Measurements from ENCODE around the gene CASZ1.

The CASZ1 gene

GRCh38 chr1:10795276-10796021 lies 997 bp downstream of the CASZ1 start:
- no peak for DNase-seq (ENCODE audit: low spot score)

GRCh38 chr1:10794724-10795275 lies 1.6 kb downstream of the CASZ1 start:
- DNase-seq (ENCODE audit: low spot score), result no peak

DNA sequence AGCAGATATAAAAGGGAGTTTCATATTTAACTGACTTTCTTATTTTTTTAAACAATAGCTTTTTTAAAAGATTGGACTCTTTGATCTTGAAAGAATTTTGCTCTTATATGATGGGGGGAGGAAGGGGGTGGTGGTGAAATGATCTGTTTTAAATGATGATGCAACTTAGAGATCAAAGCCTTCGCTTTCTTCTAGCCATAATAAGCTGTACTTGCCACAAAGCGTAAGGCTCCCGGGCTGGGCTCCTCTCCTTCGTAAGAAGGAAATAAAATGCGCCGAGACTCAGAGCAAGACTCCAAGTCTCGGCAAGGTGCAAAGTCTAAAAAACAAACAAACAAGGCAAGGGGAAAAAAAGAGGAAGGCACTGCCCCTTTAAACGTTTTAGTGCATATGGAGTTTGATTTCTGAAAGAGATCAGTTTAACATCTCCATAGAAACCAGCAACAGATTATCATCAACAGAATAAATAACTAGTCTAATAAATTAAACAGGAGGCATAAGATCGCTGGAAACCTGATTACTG lies 3.3 kb downstream of the CASZ1 start:
- no peak for DNase-seq (ENCODE audit: low spot score)

GRCh38 chr1:10791105-10791951 lies 5.1 kb downstream of the CASZ1 start:
- no peak for DNase-seq (ENCODE audit: low spot score)

GRCh38 chr1:10789803-10790702 lies 6.4 kb downstream of the CASZ1 start:
- no peak for DNase-seq (ENCODE audit: low spot score)

DNA sequence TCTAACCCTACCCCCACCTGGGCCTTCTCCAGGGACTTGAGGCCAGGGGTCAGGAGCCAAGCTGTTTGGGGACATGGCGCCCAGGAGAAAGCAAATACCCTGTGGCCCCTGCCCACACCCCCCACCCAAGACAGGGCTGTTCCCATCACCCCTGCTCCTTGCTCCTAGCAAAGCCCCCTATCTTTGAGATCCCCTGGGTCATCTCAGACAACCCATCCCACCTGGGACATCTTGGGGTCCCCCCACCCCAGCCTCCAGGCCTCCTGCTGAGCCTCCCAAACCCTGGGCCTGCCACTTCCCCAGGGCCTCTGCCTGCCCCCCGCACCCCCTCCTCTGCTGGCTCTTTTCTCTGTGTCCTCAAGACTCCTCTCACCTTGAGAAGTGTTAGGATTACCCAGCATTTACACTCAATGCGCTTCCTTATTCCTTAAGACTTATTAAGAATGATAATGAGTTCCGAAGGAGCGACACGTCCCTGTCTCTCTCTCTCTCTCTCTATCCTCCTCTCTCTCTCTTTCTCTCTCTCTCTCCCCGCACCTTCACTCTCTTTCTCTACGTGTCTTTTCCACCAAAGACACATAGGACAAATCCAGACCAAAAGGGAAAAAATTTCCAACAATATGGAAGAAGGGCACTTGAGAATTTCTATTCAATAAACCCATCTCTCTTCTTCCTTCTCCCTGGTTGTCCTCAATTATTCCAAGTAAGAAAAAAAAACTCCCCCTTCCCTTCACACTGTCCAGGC lies 7.2 kb downstream of the CASZ1 start:
- DNase-seq (ENCODE audit: low spot score), result no peak

DNA sequence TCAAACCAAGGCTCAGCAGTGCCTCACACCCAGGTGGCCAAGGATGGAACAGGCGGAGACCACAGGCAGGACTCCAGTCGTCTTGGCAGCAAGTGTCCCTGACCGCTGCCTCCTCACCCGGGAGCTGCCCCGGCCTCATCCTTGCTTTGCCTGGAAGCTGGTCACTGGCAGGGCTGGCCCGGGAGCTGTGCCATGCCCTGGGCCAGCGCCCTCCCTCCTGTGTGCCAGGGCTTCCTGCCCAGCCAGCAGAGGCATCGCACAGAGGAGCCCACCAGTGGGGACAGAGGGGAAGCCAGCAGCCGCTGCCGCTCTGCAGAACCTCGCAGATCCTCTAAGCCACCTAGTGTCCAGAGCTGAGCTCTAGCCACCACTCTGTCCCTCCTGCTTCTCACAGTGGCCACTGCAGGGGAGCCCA lies 7.8 kb downstream of the CASZ1 start:
- no peak for DNase-seq (ENCODE audit: low spot score)

DNA sequence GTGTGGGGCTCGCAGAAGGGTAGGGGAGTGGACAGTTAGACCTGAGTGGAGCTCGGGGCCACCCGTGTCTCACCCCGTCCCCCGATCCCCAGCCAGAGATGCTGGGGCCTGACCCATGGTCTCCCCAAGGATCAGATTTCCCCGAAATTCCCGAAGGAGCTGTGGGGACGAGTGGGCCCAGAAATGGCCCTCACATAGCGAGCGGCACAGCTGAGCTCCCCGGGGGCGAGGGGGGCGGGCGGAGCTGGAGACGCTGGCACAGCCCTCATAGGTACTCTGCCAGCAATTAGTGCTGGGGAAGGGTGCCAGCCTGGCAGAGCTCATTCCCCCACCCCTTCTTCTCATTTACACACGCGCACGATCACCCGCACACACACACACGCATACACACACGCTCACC lies 9.2 kb downstream of the CASZ1 start:
- no peak for DNase-seq (ENCODE audit: low spot score)

- no peak for DNase-seq (ENCODE audit: low spot score)
Measured at GRCh38 chr1:10785728-10786638, 10.5 kb downstream of the CASZ1 start.

DNA sequence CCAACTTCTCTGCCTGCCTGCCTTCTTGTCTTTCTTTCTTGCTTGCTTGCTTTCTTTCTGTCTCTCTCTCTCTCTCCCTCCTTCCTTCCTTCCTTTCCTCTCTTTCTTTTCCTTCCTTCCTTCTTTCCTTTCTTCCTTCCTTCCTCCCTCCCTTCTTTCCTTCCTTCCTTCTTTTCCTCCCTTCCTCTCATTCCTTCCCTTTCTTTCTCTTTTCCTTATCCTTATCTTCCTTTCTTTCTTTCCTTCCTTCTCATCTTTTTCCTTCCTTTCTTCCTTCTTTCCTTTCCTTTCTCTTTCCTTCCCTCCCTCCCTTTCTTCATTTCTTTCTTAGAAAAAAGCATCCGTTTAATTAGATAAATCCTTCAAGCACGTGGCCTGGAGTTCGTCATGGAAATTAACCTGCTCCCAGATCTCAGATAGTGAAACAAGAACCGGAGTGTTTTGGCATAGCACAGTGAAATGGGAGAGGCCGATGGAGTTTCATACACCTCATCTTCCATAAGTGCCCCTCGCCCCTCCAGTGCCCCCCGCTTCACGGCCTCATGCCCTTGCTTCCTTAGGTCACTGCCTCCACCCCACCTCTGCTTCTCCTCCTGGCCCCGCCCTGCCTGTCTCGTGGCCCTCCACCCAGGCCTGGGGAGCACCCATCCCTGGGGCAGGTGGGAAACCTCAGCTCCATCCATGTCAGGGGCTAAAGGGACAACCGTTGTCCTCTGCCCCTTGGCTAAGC lies 11.3 kb downstream of the CASZ1 start:
- no peak for DNase-seq (ENCODE audit: low spot score)

DNA sequence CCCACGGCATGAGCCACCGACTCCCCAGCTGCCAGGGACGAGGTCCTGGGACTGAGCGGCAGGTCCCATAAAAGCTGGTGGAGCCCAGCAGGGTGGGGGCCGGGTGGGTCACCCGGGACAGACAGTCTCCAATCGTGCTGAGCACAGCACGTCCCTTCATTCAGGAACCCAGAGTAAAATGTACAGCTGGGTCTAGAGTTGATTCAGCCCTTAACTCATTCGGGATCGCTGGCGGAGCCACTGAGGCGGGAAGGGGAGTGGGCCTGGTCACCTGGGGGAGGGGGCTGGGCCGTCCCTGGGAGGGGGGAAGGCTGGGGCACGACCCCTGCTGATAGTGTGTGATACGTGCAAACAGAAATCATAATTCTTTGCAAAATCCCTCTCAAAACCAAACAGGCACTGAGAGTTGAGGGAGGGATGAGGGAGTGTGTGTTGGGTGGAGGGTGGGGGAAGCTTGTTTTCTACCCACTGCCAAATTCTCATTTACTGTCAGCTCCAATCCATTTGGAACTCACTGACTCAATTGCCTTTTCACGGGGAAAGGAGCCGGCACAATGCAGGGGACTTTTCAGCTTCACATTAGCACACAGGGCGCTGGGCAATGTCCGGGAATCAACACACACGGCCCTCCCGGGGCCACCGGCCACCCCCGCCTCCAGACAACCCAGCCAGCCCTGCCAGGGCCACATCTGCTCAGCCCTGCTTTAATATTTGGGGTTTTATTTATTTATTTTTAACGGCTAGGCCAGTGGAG lies 13.8 kb downstream of the CASZ1 start:
- no peak for DNase-seq (ENCODE audit: low spot score)

DNA sequence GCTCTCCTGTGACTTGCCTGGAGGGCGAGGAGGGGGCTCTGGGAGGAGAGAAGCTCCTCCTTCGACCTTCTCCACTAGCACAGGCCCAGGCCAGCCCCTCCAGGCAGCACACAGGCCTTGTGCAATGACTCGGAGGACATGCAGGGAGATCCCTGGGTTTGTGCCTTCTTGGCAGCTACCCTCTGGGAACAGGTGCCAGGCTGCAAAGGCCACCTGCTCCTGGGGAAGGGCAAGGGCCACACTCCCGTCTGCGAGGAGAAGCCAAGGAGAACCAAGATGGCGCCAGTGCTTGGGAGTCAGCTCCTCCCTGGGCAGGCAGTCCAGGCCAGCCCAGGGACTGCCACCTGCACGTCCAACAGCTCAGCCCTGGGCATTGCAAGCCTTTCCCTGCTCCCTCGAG lies 15.3 kb downstream of the CASZ1 start:
- DNase-seq (ENCODE audit: low spot score), result no peak

GRCh38 chr1:10779841-10780240 lies 16.6 kb downstream of the CASZ1 start:
- DNase-seq (ENCODE audit: low spot score), result no peak

GRCh38 chr1:10779201-10779600 lies 17.2 kb downstream of the CASZ1 start:
- DNase-seq (ENCODE audit: low spot score), result no peak

DNA sequence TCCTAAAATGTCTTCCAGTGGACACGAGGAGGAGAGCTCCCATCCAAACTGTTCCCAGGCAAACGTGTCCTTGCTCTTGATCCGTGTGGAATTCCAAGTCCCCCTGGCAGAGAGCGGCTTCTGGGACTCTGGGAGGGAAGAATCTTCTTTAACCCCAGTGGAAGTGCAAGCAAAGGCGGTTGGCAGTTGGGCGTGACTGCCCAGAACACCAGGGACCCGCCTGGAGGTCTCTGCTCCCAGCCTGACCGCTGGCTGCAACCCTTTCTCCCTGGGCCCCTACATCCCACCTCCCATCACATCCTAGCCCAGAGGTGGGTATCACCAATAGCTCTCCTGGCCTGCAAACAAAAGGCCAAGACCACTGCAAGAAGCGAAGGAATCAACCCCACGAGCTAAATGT lies 17.8 kb downstream of the CASZ1 start:
- no peak for DNase-seq (ENCODE audit: low spot score)

DNA sequence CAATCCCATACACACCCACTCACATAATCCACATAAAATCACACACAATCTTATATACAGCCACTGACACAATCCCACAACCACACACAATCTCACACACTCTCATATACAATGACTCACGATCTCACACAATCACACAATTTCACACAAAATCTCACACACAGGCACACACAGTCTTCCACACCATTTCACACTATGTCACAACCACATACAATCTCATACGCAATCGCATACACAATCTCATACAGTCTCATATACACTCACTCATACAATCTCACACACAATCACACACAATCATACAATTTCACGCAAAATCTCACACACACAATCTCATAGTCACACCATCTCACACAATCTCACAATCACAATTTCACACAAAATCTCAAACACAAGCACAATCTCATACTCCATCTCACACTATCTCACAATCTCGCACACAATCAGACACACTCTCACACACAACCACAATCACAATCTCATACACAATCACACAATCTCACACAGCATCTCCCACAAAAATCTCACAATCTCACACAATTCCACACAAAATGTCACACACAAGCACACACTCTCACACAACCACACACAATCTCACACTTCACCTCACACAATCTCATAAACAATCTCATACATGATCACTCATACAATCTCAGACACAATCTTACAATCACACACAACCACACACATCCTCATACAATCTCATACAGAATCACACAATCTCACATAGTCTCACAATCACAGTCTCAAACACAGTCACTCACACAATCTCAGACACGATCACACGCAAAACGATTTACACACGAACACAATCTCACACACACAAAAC lies 18.5 kb downstream of the CASZ1 start:
- no peak for DNase-seq (ENCODE audit: low spot score)

DNA sequence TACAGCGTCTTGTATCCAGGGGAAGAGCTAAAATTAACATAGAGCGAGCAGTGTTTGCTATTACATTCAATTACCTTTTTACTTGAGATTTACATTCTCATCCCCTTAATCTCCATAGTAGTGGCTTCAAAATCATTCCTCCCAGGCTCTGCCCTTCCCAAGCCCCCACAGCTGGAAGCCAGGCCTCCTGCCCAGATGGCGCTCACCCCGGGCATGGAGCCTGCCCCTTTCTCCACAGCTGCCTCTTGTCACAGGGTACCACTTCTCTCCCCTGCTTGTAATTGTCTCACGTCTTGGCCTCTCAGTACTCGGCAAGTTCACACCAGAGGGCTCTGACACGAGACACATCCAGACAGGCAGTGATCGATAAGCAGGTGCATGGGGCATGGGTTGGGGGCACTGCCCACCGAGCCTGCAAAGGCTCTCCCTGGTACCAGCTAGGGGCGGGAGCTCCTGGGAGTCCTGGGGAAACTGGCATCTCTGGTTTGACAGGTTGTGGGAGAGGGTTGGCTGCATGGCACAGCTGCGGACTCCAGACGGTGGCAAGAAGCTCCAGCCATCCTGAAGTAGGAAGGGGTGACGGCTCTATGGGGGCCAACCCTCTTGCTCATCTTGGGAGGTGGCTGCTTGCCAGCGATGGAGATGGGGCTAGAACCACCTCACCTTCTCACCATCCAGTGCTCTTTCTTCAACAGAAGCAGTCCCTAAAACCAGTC lies 20.1 kb downstream of the CASZ1 start:
- no peak for DNase-seq (ENCODE audit: low spot score)
